Memory B cell (primary cell): ENCODE results near the gene METTL1.

Experiments used
- ATAC-seq: fragments of 150-1000 bp; cut with Tn5 transposase; 2 replicates; pipeline ENCODE4 v1.10.0; 2021; ENCODE audit warnings: low read depth, mild to moderate bottlenecking, moderate library complexity
- DNase-seq, 2 donors: peaks; one replicate each; pipeline ENCODE4 v3.0.0; 2022; ENCODE audit warnings: low spot score in 2 of 2
- H3K27ac Mint-ChIP-seq: one replicate; pipeline ENCODE4 v1.8.0; 2022; ENCODE audit warnings: mild to moderate bottlenecking, moderate library complexity, mixed read lengths
- H3K27me3 Mint-ChIP-seq: one replicate; pipeline ENCODE4 v1.8.0; 2022; ENCODE audit warnings: mixed read lengths
- H3K36me3 Mint-ChIP-seq: one replicate; pipeline ENCODE4 v1.8.0; 2022; ENCODE audit warnings: mild to moderate bottlenecking, mixed read lengths
- H3K4me1 Mint-ChIP-seq: one replicate; pipeline ENCODE4 v1.8.0; 2022; ENCODE audit warnings: mixed read lengths
- H3K4me3 Mint-ChIP-seq: one replicate; pipeline ENCODE4 v1.8.0; 2022; ENCODE audit warnings: mild to moderate bottlenecking, moderate library complexity, mixed read lengths
- H3K9me3 Mint-ChIP-seq: one replicate; pipeline ENCODE4 v1.8.0; 2022; ENCODE audit warnings: mixed read lengths

The METTL1 gene

DNA sequence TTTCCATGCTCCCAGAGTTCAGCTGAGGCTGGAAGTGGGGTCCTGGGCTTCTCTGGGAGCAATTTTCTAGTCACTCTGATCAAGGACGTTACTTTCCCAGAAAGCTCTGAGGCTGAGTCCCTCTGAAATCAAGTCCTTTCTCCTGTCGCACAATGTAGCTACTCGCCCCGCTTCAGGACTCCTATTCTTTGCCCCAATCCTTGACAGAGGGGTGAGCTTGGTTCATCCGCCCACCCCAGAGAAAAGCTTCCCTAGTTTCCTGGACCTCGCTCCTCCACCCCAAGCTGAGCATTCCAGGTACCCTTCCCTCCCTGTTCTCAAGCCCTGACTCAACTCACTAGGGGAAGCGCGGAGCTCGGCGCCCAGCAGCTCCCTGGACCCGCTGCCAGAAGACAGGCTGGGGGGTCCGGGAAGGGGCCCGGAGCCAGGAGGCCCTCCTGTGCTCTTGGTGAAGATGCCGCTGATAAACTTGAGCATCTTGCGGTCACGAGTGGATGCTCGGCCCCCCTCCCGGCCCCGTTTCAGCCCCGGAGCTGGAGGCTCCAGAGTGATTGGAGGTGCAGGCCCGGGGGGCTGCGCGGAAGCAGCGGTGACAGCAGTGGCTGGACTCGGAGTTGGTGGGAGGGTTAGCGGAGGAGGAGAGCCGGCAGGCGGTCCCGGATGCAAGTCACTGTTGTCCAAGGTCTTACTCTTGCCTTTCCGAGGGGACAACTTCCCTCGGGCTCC lies 35.0 kb downstream of the METTL1 start:
- no peak for DNase-seq
- H3K4me3 Mint-ChIP-seq, result no peak overlapping the region
- H3K27me3 Mint-ChIP-seq, result no peaks in the 10 kb centered on the region
- peaks cover 21% of the 10 kb centered on the region for H3K36me3 Mint-ChIP-seq
- peak overlapping the region; percentile 57 for H3K27ac Mint-ChIP-seq
- peaks cover 24% of the 10 kb centered on the region for H3K4me1 Mint-ChIP-seq
- H3K9me3 Mint-ChIP-seq, result no peaks in the 10 kb centered on the region
- no peak for ATAC-seq

DNA sequence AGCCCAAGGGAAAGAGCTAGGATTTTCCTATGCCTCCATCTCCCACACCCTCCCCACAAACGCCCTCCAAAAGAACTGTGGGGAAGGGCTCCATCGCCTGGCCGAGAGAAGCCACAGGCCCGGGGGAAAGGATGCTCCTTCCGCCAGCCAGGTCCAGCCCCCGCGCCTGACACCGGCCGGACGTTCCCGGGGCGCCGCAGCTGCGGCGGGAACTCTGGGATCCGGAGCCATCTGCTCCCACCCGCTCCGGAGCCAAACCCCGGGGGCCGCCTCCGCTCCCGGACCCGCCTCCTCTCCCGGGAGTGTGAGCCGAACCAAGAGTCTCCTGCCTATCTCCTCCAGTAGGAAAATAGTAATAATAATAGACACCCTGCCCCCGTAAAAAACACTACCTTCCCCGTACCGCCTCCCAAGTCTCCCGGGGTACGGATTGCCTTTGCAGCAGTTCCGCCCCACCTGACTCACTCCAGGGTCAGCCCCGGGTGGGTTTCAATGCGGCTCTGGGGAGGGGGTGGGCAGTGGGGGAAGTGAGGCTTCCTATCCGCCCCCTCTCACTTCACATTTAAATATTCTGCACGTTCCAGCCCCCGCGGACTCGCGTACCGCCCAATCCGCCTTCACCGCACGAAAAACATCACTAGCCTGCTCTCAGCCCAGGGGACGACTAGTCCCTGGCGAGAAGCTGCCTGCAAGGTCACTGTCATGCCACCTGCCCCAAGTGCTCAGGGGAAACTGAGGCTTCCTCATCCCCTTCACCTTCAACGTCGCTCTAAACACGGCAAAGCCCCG lies 35.8 kb downstream of the METTL1 start:
- Mint-ChIP-seq H3K27me3 (no peaks in the 10 kb centered on the region), H3K4me1 (peaks cover 17% of the 10 kb centered on the region), H3K9me3 (no peaks in the 10 kb centered on the region), H3K27ac (peak overlapping the region; percentile 57), H3K4me3 (no peak overlapping the region), H3K36me3 (peaks cover 27% of the 10 kb centered on the region)
- ATAC-seq (no peak), DNase-seq (no peak)

GRCh38 chr12:57735198-57735855 lies 36.6 kb downstream of the METTL1 start:
- H3K9me3 Mint-ChIP-seq, result no peaks in the 10 kb centered on the region
- no peaks in the 10 kb centered on the region for H3K27me3 Mint-ChIP-seq
- H3K36me3 Mint-ChIP-seq, result peaks cover 32% of the 10 kb centered on the region
- no peak overlapping the region for H3K27ac Mint-ChIP-seq
- no peak overlapping the region for H3K4me3 Mint-ChIP-seq
- no peak for DNase-seq
- peaks cover 10% of the 10 kb centered on the region for H3K4me1 Mint-ChIP-seq
- no peak for ATAC-seq

GRCh38 chr12:57734591-57734990 lies 37.3 kb downstream of the METTL1 start:
- Mint-ChIP-seq H3K9me3 (no peaks in the 10 kb centered on the region), H3K36me3 (peaks cover 34% of the 10 kb centered on the region), H3K4me1 (peaks cover 10% of the 10 kb centered on the region), H3K4me3 (no peak overlapping the region), H3K27me3 (no peaks in the 10 kb centered on the region), H3K27ac (peak overlapping the region; percentile 15)
- ATAC-seq (no peak), DNase-seq (no peak)

DNA sequence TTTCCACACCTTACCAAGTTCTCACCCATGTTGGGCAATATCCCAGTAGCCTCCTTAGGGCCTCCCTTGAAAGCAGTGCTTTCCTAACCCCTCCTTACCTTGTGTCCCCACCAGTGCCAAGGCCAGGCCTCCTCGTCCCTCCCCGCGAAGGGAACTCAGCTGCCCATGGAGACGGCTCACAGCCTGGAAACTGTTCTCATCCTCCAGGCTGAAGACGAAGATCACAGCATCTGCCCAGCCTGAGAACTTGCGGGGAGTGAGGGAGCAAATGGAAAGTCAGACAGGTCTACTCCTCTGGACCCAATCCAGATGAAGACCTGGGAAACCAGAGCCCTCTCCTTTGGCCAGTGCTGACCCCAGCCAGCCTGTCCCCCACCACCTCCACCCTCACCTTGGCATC lies 38.0 kb downstream of the METTL1 start:
- no peak overlapping the region for H3K27ac Mint-ChIP-seq
- ATAC-seq (no peak), DNase-seq (no peak)
- H3K27me3 Mint-ChIP-seq, result no peaks in the 10 kb centered on the region
- no peaks in the 10 kb centered on the region for H3K9me3 Mint-ChIP-seq
- H3K36me3 Mint-ChIP-seq, result peaks cover 34% of the 10 kb centered on the region
- peaks cover 9% of the 10 kb centered on the region for H3K4me1 Mint-ChIP-seq
- no peak overlapping the region for H3K4me3 Mint-ChIP-seq

DNA sequence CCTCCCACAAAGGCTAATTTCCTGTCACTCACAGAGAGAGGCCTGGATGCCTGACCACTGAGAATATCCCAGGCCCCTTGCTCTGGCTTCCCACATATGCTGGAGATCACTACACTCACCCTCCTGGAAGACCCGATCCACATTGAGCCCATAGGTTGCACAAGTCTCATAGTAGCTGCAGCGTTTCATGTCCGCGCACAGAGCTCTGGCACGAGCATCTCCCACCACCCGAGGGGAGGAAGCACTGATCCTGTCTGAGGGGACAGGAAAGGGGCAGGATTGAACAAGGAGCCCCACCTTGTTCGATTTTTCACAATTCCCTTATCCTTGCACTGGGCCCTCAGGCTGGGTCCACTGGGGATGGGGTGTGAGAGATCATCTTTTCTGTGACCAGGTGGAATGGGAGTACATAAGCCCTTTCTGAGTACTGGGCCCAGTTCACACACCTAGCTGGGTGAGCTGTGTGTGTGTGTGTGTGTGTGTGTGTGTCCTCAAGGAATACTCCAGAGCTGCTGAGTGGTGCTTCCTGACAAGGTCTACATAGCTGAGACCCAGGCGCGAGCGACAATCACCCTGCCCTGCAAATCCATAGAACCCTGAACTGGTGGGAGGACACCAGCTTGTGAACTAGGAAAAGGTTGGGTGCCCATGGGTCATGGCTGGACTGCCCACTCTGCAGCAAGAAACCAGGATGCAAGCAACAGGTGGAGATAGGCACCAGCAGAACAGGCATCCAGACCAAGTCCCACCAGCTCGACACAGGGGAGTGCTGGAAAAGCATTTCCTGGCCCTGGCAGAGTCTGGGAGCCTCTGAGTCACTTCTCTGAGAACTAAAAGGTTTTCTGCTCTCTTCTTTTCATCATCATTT lies 38.9 kb downstream of the METTL1 start:
- no peaks in the 10 kb centered on the region for H3K27me3 Mint-ChIP-seq
- DNase-seq (no peak), ATAC-seq (no peak)
- H3K9me3 Mint-ChIP-seq, result no peaks in the 10 kb centered on the region
- H3K4me3 Mint-ChIP-seq, result no peak overlapping the region
- peaks cover 40% of the 10 kb centered on the region for H3K36me3 Mint-ChIP-seq
- H3K27ac Mint-ChIP-seq, result no peak overlapping the region
- peaks cover 12% of the 10 kb centered on the region for H3K4me1 Mint-ChIP-seq

GRCh38 chr12:57732270-57732669 lies 39.6 kb downstream of the METTL1 start:
- ATAC-seq, result no peak
- Mint-ChIP-seq H3K4me3 (no peak overlapping the region), H3K4me1 (peaks cover 12% of the 10 kb centered on the region), H3K27ac (no peak overlapping the region), H3K9me3 (no peaks in the 10 kb centered on the region), H3K36me3 (peaks cover 43% of the 10 kb centered on the region), H3K27me3 (no peaks in the 10 kb centered on the region)
- DNase-seq, result no peak

DNA sequence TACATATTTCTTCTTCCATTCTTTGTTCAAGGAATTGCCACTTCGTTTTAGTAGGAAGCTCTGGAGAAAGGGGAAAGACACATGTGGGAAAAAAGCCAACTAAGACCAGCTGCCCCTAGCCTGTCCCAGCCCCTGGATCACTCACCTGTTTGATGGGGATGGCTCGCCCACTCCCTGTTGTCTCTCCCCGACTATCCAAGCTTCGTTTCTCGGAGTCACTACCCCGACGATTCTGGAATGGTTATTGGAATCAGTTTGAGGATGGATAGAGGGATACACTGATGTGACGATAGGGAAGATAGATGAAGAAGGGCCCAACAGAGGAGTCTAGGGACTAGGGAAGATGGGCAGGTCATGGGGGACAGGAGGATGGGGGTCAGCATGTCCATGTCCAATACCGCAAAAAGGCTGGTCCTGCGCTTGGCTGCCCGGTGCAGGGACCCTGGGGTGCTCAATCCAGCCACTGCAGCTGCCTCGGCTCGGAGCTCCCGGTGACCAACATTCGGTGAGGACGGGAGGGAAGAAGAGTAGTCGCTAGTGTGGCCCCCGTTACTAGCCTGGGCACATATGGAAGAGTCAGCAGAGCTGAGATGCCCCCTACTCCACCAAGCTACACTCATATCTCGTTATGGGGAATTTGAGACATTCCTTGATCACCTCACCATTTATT lies 40.4 kb downstream of the METTL1 start:
- Mint-ChIP-seq H3K4me1 (peaks cover 11% of the 10 kb centered on the region), H3K27me3 (no peaks in the 10 kb centered on the region), H3K4me3 (no peak overlapping the region), H3K9me3 (no peaks in the 10 kb centered on the region), H3K36me3 (peaks cover 42% of the 10 kb centered on the region), H3K27ac (no peak overlapping the region)
- ATAC-seq, result no peak
- no peak for DNase-seq

DNA sequence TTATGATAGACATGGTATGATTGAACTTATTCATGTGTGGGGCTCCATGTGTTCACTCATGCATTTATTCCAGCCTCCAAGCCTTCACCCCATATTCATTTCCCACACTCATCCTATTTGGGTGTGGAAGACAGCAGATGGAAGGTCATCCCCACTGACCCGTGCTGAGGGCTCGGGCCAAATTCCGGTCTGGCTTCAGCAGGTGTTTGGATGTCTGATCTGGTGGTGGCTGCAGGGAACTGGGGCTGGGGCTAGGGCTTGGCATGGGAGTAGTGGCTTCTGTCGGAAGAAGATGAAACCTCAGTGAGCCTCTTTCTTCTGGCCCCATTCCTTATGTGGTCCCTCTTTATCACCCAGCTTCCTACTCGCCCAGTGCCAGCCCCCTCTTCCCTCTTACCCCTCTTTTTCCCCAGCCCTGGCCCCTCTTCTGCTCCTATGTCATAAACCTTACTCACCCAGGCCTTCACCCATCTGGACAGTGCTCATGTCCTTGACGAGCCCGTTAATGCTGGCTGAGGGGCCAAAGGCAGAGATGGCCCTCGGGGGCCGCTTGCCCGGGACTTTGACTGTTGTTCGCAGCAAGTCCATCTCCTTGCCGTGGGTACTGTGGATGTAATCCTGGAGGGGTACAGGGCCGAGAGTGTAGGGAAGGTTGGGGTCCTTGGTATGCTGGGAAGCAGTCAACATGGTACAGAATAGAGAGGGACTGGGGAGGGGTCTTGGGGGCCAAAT lies 41.4 kb downstream of the METTL1 start:
- Mint-ChIP-seq H3K4me3 (no peak overlapping the region), H3K36me3 (peaks cover 44% of the 10 kb centered on the region), H3K27me3 (no peaks in the 10 kb centered on the region), H3K4me1 (peaks cover 12% of the 10 kb centered on the region), H3K27ac (no peak overlapping the region), H3K9me3 (no peaks in the 10 kb centered on the region)
- DNase-seq (no peak), ATAC-seq (no peak)

GRCh38 chr12:57729321-57729844 lies 42.5 kb downstream of the METTL1 start:
- Mint-ChIP-seq H3K4me3 (no peak overlapping the region), H3K36me3 (peaks cover 41% of the 10 kb centered on the region), H3K4me1 (peaks cover 18% of the 10 kb centered on the region), H3K27me3 (no peaks in the 10 kb centered on the region), H3K9me3 (no peaks in the 10 kb centered on the region), H3K27ac (no peak overlapping the region)
- no peak for ATAC-seq
- DNase-seq, result no peak

- peaks cover 33% of the 10 kb centered on the region for H3K36me3 Mint-ChIP-seq
- no peak overlapping the region for H3K27ac Mint-ChIP-seq
These were observed 44.0 kb downstream of the METTL1 start for GRCh38 chr12:57727758-57728395.

More at GRCh38 chr12:57727758-57728395, 44.0 kb downstream of the METTL1 start:
- Mint-ChIP-seq H3K9me3 (no peaks in the 10 kb centered on the region), H3K27me3 (no peaks in the 10 kb centered on the region), H3K4me3 (no peak overlapping the region), H3K4me1 (peaks cover 18% of the 10 kb centered on the region)
- DNase-seq, result no peak
- ATAC-seq, result no peak
